IPS-NIHi7 (cell line): ENCODE data around the gene NBEA.
"Not testable (repeated sequence)": the region's sequence is repeated elsewhere in the genome, so short reads cannot be mapped to it uniquely, and the experiment has no call there.

Experiments used
- DNase-seq: peaks from one replicate; pipeline ENCODE4 v3.0.0; 2012; ENCODE audit warnings: mixed read lengths; ENCODE audit errors: extremely low spot score

NBEA gene

GRCh38 chr13:35387682-35388250 is 445.7 kb downstream of the NBEA start:
- DNase-seq = no peak

DNA sequence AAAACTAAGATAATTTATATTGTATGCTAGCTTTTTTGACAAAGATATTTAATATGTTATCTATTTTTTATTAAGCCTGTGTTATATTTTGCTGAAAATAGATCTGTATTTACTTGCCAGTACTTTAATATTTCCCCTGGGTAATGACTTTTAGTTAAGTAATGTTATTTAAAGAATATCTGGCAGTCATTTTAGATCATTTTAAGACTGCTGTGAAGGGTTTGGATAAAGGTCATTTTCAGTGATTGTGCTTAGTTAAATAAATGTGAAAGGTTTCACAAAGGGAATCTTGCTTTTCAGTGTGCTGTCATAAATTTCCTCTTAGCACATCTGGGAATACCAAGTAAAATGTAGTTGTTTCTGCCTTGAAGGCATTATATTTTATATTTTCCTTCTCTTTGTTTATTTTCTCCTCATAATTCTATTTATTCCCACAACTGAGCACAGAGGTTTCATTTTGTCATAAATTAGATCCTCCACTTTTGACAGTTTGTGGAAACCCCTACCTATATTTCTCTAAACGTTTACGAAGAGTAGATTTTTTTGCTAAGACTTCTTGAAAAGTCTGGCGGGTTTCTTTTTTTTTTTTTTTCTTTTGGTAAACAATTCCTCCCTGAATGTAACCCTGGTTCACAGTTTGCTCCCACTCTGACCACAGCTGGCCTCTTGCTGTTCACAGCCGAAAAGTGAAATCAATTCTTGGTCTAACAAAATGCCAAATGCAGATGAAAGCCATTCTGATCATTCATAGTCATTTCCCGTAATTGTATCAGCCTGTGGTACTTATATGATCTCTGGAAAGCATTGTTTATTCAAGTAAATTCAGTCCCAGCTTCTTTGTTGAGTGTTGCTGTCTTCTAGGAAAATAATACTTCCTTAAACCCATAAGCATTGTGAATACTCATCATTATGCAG is 446.6 kb downstream of the NBEA start:
- no peak for DNase-seq

- DNase-seq = no peak
Measured at GRCh38 chr13:35389535-35389934, 447.5 kb downstream of the NBEA start.

GRCh38 chr13:35392768-35393167 is 450.7 kb downstream of the NBEA start:
- DNase-seq = no peak

DNA sequence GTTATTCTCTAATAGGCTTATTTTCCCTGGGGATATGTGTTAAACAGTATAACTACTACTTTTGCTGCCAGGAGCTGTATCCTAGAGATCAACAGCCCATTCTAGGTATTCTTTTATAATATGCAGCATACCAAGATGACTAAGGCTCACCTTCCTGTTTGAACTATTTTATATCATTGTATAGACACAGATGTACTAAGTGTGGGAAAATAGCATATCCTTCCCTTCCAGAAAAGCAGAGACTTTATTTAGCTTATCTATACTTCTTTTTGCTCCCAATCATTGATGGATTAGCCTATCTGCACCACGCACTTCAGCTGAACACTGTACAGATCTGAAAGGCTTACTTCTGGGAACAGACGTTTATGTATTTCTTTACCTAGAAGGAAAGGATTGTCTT is 451.8 kb downstream of the NBEA start:
- DNase-seq = no peak

GRCh38 chr13:35408285-35408684 is 466.2 kb downstream of the NBEA start:
- not testable (repeated sequence) for DNase-seq

DNA sequence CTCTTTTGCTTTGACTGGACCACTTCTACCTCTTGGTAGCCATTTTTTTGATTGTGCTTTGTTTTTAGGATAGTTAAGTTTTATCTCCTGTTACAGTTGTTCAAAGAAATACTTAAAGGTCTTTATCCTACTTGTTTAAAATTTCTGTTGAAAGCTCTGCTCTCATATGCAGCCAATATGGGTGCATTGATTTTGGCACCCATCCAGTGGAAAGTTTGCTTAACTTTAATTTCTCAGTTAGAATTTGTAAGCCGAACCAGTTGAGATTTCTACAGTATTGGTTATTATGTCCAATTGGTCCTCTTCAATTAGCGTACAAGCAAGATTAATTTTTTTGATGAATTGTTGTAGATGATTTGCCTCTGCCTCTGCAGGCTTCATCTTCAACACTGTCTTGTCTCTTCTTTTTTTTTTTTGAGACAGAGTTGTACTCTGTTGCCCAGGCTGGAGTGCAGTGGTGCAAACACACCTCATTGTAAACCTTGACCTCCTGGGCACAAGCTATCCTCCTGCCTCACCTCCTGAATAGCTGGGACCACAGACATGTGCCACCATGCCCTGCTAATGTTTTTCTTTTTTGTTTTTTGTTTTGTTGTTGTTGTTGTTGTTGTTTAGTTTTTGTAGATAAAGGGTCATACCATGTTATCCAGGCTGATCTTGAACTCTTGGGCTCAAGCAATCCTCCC is 469.1 kb downstream of the NBEA start:
- DNase-seq = no peak

DNA sequence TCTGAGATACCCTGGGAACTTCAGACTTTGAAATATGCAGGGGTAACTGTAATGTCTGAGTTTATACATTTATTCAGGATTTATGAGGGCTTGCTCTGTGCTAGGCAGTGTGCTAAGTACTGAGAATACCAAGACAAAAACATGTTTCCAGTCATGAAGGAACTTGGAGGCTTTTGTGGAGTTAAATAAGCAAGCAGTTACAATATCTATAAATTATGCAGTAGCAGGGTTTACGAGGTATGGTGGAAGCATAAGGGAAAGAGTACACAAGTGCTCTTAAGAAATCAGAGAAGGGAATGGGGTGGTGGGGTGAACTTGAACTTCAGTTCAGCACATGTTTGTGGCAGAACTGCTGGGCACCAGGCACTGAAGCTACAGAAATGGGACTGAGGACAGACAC is 506.4 kb downstream of the NBEA start:
- DNase-seq = no peak

DNA sequence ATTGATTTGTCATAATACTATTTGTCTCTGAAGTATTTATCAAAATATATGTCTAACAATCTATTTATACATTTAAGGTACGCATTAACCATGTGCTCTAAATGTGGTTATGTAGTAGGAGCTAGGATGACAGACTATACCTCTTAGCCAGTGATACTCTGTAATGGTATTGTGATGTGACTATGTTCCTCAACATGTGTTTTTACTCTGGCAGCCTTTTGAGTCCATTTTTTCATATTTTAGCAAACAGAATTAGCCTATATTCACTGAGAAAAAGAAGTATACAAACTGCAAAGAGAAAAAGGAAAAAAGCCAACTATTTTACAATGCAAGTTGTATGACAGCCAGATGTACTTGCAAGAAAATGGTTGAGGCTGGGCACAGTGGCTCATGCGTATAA is 507.8 kb downstream of the NBEA start:
- no peak for DNase-seq

- DNase-seq = no peak
Measured at GRCh38 chr13:35455022-35455421, 513.0 kb downstream of the NBEA start.

- DNase-seq = no peak
Measured at GRCh38 chr13:35457258-35457657, 515.2 kb downstream of the NBEA start.

DNA sequence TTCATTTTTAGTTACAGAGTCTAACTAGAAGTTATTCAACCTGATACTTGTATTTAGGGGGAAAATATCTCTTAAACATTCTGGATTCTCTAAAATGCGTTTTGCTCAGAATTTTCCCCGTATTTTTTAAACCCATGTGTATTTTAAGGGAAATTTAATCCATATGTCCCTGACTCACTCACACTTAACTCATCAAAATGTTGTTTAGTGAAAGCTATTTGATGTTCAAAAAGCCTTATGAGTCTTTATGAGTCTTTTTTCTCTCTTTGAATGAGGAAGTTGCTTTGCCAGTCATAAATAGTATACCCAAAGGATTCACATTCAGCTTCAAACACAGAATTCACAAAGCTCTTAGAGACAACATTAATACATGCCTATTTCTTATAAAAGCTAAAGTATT is 518.0 kb downstream of the NBEA start:
- no peak for DNase-seq

DNA sequence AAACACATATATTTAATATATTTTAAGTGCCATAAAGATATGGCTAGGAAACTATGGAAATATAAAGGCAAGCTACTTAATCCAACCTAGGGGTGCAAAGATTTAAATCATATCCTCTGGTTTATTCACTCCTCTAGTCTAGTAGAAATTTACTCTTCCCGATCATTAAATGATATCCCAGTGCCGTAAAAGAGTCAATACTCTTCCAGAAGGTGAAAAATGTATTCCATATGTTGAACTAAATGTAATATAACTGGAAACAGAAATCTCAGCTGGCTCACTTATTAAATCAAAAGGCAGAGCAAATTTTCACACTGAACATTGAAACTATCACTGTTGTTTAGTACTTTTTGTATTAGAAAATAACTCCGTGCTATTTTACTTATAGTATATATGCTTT is 523.3 kb downstream of the NBEA start:
- no peak for DNase-seq

DNA sequence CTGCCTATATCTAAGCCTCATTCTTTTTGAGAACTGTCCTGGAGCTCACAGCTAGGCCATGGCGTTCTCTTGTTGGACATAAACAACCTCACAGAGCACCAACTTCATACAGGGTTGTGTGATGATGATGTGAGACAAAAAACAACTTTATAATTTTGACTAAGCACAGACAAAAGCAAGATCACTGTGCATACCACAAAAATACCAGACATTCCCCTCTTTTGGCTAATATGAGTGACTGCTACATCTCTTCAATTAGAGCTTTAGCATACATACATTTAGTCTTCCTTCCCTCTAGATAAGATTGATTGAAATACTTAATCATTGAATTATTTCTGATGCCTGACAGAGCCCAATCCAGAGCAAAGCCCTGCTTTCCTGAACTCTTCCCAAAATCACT is 526.1 kb downstream of the NBEA start:
- no peak for DNase-seq

- no peak for DNase-seq
Measured at GRCh38 chr13:35469806-35470525, 527.9 kb downstream of the NBEA start.

DNA sequence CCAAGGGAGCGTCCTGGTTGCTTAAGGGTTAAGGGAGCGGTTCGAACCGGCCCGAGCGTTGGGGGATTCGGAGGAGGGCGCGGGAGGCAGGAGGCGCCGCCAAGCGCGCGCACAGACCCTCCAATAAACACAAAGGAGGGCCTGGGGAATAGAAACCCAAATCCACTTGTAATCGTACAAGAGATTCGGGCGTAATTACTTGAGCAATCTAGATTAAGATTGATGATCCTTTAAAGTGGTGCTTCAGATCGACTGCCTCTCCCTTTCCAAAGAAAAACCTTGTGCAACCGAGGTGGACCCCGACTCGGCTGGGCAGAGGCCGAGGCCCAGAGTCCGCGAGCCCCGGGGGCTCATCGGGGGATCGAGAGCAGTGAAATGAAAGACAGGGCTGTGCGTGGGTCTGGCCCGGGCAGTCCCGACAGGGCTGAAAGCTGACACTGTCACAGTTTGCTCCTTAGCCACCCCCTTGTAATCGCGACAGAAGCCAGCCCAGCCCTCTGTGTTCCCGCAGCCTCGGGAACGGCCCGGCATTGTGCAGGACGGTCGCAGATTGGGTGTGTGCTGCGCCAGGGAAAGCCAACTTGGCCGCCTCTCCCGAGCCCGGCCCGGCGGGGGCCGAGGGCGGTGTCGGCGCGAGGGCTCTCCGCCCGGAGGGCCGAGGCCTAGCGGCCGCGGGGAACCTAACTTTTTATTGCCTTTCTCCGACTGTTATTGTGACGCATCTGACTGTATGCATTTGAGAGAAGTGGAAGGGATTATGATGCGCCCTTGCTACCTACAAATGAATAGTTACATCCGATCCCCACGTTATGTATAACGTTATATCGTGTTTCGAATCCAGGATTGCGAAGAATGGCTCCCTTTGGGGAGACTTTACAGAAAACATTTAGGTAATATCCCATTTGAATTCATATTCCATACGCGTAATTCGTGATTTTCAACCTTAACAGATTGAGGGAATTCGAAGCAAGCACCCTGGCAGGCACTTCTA is 528.9 kb downstream of the NBEA start:
- DNase-seq = peak; percentile 71

DNA sequence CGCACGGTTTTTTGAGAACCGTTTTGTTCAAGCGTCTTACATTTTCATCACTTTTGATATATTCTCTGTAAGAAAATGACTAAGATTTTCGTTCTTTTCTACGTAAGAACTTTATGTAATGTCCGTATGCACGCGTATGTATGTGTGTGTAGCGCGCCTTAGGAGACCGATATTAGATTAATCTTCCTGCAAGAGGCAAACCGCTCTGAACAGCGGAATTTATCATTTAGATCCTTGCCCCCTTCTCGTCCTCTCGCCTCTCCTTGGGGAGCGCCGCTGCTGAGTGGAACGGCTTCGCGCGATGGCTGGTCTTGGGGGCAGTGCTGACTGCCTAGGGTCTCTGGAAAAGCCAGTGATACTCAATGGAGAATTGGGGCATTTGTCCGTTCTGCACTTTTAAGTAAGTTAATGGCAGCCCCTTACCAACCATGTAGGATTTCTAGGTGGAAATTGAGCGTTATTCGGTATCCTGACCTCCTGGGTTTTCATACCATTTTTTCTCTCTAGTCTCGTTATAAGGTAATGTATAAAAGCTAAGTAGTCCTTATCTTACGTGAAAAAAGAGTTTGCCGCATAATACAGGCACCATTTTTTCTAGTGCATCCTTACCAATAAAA is 529.7 kb downstream of the NBEA start:
- no peak for DNase-seq

DNA sequence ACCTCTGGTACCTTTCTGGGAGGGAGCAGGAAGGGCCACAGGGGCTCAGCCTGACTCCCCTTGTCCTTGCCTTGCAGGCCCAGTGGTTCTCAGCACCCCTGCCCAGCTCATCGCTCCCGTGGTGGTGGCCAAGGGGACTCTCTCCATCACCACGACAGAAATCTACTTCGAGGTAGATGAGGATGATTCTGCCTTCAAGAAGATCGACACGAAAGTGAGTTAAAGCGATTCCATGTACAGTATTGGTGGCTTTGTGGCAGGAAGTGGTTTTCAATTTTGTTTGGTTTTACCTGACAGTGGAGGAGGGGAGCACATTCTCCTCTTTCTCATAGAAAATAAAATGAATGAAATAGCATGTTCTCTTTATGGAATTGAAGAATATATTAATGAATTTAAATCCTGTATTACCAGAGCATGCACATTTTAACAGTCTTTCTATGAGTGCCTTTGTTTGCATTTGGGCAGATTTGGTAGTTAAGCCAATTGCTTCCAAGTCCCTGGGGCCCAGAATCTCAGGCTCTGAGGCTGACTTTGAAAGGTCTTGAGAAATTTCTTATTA is 530.3 kb downstream of the NBEA start:
- DNase-seq = no peak

- no peak for DNase-seq
Measured at GRCh38 chr13:35473206-35473775, 531.2 kb downstream of the NBEA start.

DNA sequence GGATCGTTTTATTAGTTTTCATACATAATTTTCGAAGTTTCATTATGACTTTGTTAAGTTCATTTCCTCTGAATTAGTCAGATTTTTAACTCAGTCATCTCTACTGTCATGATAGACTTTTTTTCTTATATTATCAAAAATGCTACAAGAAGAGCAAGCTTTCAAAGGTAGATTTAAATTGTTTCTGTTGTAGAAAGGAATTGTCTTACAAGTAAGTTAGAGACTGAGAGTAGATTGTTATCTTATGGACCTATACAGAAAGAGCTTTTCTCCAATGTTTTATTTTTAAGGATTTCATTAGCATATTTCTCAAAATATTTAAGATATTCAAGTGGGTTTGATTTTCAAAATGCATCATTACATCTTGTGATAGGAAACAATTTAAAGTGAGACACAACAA is 531.7 kb downstream of the NBEA start:
- no peak for DNase-seq
